HG02852 (cell line): ENCODE data around the gene IKBKE.

Experiments
- ATAC-seq: cut with Tn5 transposase; IDR thresholded peaks from one replicate; pipeline ENCODE4 v1.9.1; 2021; ENCODE audit warnings: mild to moderate bottlenecking, moderate library complexity; ENCODE audit not compliant: unreplicated experiment

IKBKE gene

GRCh38 chr1:206510371-206510770, 40.1 kb downstream of the IKBKE start:
- ATAC-seq, result no peak

- no peak for ATAC-seq
Observed at GRCh38 chr1:206511362-206512057, 41.2 kb downstream of the IKBKE start.

GRCh38 chr1:206512058-206512850, 42.0 kb downstream of the IKBKE start:
- ATAC-seq, result no peak

GRCh38 chr1:206512851-206513180, 42.5 kb downstream of the IKBKE start:
- no peak for ATAC-seq

GRCh38 chr1:206513312-206514111, 43.2 kb downstream of the IKBKE start:
- ATAC-seq, result no peak

- ATAC-seq, result no peak
Observed at GRCh38 chr1:206514813-206515387, 44.6 kb downstream of the IKBKE start.

- no peak for ATAC-seq
Observed at GRCh38 chr1:206516728-206516990, 46.4 kb downstream of the IKBKE start.

GRCh38 chr1:206517784-206518183, 47.5 kb downstream of the IKBKE start:
- ATAC-seq, result no peak

- no peak for ATAC-seq
Observed at GRCh38 chr1:206518206-206518605, 47.9 kb downstream of the IKBKE start.

- no peak for ATAC-seq
Observed at GRCh38 chr1:206518743-206519142, 48.5 kb downstream of the IKBKE start.

GRCh38 chr1:206521127-206521526, 50.9 kb downstream of the IKBKE start:
- no peak for ATAC-seq

- ATAC-seq, result no peak
Observed at GRCh38 chr1:206521694-206522402, 51.6 kb downstream of the IKBKE start.

- ATAC-seq, result no peak
Observed at GRCh38 chr1:206524739-206525364, 54.6 kb downstream of the IKBKE start.

- ATAC-seq, result no peak
Observed at GRCh38 chr1:206526064-206526911, 56.0 kb downstream of the IKBKE start.

- ATAC-seq, result no peak
Observed at GRCh38 chr1:206529425-206529824, 59.1 kb downstream of the IKBKE start.

- ATAC-seq, result no peak
Observed at GRCh38 chr1:206532368-206532767, 62.1 kb downstream of the IKBKE start.

- ATAC-seq, result no peak
Observed at GRCh38 chr1:206534552-206534951, 64.3 kb downstream of the IKBKE start.

- ATAC-seq, result no peak
Observed at GRCh38 chr1:206535853-206536188, 65.5 kb downstream of the IKBKE start.

- ATAC-seq, result no peak
Observed at GRCh38 chr1:206537141-206537540, 66.9 kb downstream of the IKBKE start.
